HG03565 (cell line): ENCODE data around the gene NCAM2.
"Not testable (repeated sequence)": the region's sequence is repeated elsewhere in the genome, so short reads cannot be mapped to it uniquely, and the experiment has no call there.

Experiments
- ATAC-seq: cut with Tn5 transposase; IDR thresholded peaks from one replicate; pipeline ENCODE4 v1.9.1; 2021; ENCODE audit warnings: mild to moderate bottlenecking, moderate library complexity; ENCODE audit not compliant: unreplicated experiment

Gene NCAM2

GRCh38 chr21:21101911-21102310 is 103.7 kb downstream of the NCAM2 start:
- ATAC-seq = no peak

GRCh38 chr21:21102896-21103295 is 104.7 kb downstream of the NCAM2 start:
- no peak for ATAC-seq

GRCh38 chr21:21103692-21104091 is 105.5 kb downstream of the NCAM2 start:
- ATAC-seq = no peak

DNA sequence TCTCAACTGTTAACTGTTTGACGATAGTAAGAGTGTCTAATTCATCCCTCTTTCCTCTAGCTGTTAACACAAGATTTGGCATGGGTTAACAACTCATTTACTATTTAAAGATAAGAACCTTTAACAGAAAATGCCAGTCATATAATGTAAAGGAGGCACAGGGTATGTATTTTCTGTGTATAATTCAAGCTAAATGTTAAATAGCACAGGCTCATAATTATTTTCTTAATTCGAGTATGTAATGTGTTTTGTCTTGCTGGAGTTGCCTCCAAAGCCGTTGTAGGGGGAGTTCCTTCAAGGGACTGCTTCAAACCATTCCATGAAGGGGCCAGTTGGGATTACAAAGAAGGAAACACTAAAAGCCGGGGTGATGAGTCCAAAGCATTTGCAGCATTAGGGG is 111.5 kb downstream of the NCAM2 start:
- ATAC-seq = no peak

- ATAC-seq = no peak
Measured at GRCh38 chr21:21111309-21111920, 113.2 kb downstream of the NCAM2 start.

DNA sequence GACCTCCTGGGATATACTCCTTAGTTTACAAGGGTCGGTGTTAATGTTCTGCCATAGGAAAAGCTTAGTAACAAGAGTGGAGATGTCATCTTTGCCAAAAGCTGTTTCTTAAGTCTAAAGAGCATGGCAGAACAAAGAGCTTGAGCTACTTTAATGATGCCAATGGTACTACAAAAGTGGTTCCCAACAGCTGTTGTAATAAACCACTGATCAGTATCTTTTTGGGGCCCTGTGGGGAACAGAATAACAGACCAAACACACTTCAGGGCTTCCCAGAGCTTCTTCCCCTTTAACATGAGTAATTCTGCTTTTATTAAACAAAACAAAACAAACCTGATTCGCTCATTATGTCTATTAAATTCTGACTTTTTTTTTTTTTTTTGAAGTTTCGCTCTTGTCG is 116.3 kb downstream of the NCAM2 start:
- ATAC-seq = no peak

DNA sequence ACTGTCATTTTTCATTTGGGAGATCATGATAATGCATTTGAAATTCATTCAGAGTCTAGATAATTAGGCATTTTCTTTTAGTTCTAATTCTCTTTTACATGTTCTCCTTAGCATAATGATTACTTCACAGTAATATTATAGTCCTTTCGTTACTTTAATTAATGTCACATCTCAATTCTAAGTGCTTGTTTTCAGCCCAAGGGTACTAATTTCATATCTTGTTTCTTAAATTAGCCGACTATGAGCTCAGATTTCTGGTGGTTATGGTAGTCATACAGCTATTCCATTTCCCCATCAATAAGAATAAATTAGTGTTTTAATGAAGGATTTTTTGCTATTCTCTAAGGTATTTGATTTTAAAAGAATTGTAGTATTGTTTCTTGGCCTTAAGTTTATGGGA is 120.9 kb downstream of the NCAM2 start:
- no peak for ATAC-seq

GRCh38 chr21:21122680-21123079 is 124.5 kb downstream of the NCAM2 start:
- ATAC-seq = no peak

GRCh38 chr21:21132390-21132789 is 134.2 kb downstream of the NCAM2 start:
- ATAC-seq = no peak

- no peak for ATAC-seq
Measured at GRCh38 chr21:21137986-21138385, 139.8 kb downstream of the NCAM2 start.

DNA sequence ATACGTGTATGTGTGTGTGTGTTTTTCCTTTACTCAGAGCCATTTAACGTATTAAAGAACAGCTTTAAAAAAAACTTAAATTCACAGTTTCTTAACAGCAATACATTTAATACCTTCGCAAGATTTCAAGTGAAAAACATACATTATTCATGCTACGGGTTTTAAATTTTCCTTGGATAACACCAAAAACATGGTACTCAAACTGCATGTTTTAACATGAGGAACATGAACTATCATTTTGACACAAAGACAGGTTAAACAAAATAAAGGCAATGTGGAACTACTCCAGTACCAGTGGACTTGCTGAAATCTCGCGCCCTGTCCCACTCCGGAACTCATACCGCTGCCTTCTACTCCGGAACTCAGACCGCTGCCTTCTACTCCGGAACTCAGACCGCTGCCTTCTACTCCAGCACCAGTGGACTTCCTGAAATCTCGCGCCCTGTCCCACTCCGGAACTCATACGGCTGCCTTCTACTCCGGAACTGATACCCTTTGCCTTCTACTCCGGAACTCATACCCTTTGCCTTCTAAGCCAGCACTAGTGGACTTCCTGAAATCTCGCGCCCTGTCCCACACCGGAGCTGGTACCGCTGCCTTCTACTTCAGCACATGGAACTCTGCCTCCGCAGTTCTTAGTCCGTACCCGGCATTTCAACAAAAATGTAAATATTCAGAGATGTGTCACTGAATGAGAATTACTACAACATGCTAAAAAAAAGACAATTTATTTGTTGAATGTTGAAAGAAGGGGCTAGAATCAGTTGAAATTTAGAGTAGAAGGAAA is 148.6 kb downstream of the NCAM2 start:
- ATAC-seq = no peak

GRCh38 chr21:21147374-21147745 is 149.2 kb downstream of the NCAM2 start:
- no peak for ATAC-seq

- ATAC-seq = no peak
Measured at GRCh38 chr21:21148009-21148408, 149.8 kb downstream of the NCAM2 start.

DNA sequence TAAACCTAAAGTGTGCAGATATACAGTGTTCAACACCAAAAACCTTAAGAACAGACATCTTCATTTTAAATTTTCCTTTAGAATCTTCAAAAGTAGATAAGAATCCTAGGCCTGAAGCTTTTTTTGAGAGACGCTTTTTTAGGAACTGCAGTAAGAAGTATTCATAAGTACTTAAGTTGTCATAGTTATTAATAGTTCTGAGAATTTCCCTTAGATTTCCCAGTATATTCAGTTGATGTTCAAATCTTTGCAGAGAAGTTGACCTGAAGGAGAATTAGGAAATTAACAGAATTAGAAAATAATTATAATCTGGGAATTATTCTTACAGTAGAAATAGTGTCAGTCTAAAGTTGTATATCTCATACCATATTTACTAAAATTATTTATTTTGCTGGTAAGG is 150.3 kb downstream of the NCAM2 start:
- ATAC-seq = no peak

- not testable (repeated sequence) for ATAC-seq
Measured at GRCh38 chr21:21149445-21149844, 151.2 kb downstream of the NCAM2 start.

GRCh38 chr21:21151231-21151630 is 153.0 kb downstream of the NCAM2 start:
- ATAC-seq = no peak

GRCh38 chr21:21156397-21156796 is 158.2 kb downstream of the NCAM2 start:
- no peak for ATAC-seq

- ATAC-seq = no peak
Measured at GRCh38 chr21:21156957-21157356, 158.7 kb downstream of the NCAM2 start.

DNA sequence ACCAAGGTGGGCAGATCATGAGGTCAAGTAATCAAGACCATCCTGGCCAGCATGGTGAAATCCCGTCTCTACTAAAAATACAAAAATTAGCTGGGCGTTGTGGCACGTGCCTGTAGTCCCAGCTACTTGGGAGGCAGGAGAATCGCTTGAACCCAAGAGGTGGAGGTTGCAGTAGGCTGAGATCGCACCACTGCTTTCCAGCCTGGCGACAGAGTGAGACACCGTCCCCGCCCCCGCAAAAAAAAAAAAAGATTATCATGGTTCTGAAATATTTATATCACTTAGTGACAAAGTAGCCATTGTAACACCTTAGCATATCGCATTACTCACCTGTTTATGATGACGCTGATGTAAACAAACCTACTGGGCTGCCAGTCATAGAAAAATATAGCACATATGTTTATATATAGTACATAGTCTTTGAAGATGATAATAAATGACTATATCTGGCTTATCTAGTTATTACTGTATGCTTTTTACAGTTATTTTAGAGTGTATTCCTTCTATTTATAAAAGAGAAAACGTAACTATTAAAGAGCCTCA is 160.2 kb downstream of the NCAM2 start:
- ATAC-seq = no peak

GRCh38 chr21:21159253-21159899 is 161.2 kb downstream of the NCAM2 start:
- ATAC-seq = no peak

- ATAC-seq = no peak
Measured at GRCh38 chr21:21162786-21163185, 164.6 kb downstream of the NCAM2 start.

GRCh38 chr21:21163904-21164303 is 165.7 kb downstream of the NCAM2 start:
- peak; percentile 80 for ATAC-seq
